A549 treated with RU486 at 1 μM for 4 hours (cell line): ENCODE results near the gene SYT6. TPM values are rescaled to one million over a fixed set of nuclear protein-coding genes. Genes with fewer than 3 reads are reported as not detected.

ENCODE experiments used
- total RNA-seq: library from RNA; stranded (reverse); fragments of 200-300 nt; extraction: Qiagen RNA extraction; gene quantifications from 5 replicates; pipeline ENCODE4 v1.2.3, GENCODE V29; 2022; ENCODE audit warnings: low read depth

Gene SYT6, protein sequence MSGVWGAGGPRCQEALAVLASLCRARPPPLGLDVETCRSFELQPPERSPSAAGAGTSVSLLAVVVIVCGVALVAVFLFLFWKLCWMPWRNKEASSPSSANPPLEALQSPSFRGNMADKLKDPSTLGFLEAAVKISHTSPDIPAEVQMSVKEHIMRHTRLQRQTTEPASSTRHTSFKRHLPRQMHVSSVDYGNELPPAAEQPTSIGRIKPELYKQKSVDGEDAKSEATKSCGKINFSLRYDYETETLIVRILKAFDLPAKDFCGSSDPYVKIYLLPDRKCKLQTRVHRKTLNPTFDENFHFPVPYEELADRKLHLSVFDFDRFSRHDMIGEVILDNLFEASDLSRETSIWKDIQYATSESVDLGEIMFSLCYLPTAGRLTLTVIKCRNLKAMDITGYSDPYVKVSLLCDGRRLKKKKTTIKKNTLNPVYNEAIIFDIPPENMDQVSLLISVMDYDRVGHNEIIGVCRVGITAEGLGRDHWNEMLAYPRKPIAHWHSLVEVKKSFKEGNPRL
- 0.29 to 0.72 TPM (median 0.49 TPM) in 5 replicates for total RNA-seq

DNA sequence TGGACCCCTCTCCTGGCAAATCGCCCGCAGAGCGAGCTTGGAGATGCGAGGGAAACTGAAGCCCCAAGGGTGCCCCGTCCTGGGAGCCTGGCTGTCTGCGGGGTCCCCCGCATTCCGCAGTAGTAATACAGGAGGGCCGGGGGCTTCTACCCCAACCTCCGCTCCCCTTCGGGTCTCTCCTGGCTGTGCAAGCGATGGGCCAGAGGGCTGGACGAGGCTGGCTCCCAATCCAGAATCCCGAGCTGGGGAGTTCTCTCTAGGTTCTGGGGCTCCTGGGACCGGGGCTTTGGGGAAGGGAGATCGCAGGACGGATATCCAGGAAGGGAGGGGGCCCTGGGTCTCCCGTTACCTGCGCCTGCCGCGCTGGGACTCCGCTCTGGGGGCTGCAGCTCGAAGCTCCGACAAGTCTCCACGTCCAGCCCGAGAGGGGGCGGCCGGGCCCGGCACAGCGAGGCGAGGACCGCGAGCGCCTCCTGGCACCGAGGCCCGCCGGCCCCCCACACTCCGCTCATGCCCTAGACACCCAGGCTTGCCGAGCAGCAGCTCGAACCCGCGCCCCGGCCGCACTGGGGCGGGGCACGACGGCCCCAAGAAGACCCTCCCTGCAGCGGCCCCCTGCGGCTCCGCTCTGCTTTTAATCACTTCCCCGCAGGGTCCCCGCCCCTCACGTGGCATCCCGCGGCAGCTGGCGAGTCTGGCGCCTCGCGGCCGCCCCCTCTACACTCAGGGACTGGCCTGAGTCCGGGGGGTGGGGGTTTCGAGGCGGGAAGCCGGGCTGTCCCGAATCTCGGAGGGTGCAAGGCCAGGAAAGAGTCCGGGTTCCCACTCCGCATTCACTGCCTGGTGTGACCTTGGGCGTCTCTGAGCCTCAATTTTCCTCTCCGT, at the start of gene SYT6:
Gene SYT6 (minus strand): TSS at position 609 of the 885 bp plus-strand sequence. CDS start 97 bp downstream, at position 512.

Other genes starting within 250 kb of the SYT6 start
- gene AP4B1, start 249.1 kb downstream of the SYT6 start, total RNA-seq, result 9.2 to 10.9 TPM (median 10.0 TPM) in 5 replicates
- gene DCLRE1B, start 248.5 kb downstream of the SYT6 start, total RNA-seq, result 8.5 to 10.2 TPM (median 9.2 TPM) in 5 replicates
- 13.7 to 16.5 TPM (median 15.7 TPM) in 5 replicates for gene HIPK1, start 224.5 kb downstream of the SYT6 start, total RNA-seq
- 3.7 to 4.8 TPM (median 4.0 TPM) in 5 replicates for gene OLFML3, start 174.4 kb downstream of the SYT6 start, total RNA-seq